ENCODE data around the gene EXOC4. TPM values are rescaled to one million over a fixed set of nuclear protein-coding genes. Genes with fewer than 3 reads are reported as not detected.

Gene EXOC4
- total and polyA plus RNA-seq, 2 of the 8 experiments (the other 6 are each of a cell fraction or from before 2014, with no cell fraction given) = 27.0 to 67.3 TPM

GRCh38 chr7:133932591-133932990 lies 679.7 kb downstream of the EXOC4 start (continued):
- no peak for TF ChIP-seq EZH2 (IDR thresholded peaks at IDR 0.05; ENCODE audit: low read depth, low read length, severe bottlenecking)
- no peak for TF ChIP-seq TBP (IDR thresholded peaks at IDR 0.05; ENCODE audit: low read depth, low read length)
- TF ChIP-seq NRF1 (IDR thresholded peaks at IDR 0.05; ENCODE audit: low read depth, low read length) = no peak
- no peak for TF ChIP-seq SP2 (IDR thresholded peaks at IDR 0.05; ENCODE audit: low read length)
- TF ChIP-seq CTBP2 (IDR thresholded peaks at IDR 0.05; ENCODE audit: borderline replicate concordance, insufficient read depth, insufficient read length, low read length) = no peak
- no peak for TF ChIP-seq MAFK (IDR thresholded peaks at IDR 0.05; ENCODE audit: low read depth, low read length)
- TF ChIP-seq RXRA (IDR thresholded peaks at IDR 0.05; ENCODE audit: insufficient read depth, low read depth, low read length) = no peak
